Stimulated activated CD4-positive, alpha-beta T cell treated with anti-CD3 and anti-CD28 coated beads, Interleukin-2, amount 100 ng/mL, for 4 hours (primary cell): Measurements from ENCODE around the gene TSNAXIP1.
"Not testable (repeated sequence)": the region's sequence is repeated elsewhere in the genome, so short reads cannot be mapped to it uniquely, and the experiment has no call there.

Experiments used
- DNase-seq: peaks from one replicate; pipeline ENCODE4 v3.0.0-alpha.2; 2020; ENCODE audit warnings: low read depth

TSNAXIP1 gene

GRCh38 chr16:67861877-67862276 is 55.2 kb downstream of the TSNAXIP1 start:
- no peak for DNase-seq

DNA sequence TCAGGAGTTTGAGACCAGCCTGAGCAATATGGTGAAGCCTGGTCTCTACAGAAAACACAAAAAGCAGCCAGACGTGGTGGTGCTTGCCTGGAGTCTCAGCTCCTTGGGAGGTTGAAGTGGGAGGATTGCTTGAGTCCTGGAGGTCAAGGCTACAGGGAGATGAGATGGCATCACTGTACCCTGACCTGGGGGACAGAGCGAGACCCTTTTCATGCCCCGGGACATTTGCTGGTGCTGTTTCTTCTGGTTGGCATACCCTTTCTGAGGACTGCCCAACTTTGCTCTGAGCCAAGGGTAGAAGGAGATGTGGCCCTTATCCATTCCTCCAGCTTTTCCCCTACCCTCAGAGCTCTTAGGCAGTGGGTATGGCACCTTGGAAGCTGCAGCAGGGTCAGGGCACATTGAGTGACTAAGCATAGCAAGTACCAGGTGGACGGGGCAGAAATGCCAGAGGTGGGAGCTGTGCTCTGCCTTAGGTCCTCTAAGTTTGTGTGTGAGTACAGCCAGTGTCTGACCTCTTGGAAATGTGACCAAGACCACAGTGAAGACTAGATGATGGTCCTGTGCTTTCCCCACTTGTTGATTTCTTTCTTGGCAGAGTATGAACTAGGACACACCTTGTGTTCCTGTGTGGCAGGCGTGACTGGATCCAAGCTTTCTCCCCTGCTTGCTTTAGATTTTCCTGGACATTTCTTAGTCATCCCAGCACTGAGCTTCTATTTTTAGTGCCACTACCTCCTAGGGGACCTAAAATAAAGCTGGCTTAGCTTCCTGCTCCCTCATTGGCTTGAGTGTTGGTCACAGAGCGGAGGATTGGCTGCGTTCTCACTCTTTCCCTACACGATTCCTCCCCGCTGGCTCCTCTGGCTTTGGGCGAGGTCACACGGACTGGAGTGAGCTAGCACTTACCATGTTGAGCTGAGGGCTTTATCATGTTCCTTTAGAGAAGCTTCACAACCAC is 56.2 kb downstream of the TSNAXIP1 start:
- DNase-seq: no peak

DNA sequence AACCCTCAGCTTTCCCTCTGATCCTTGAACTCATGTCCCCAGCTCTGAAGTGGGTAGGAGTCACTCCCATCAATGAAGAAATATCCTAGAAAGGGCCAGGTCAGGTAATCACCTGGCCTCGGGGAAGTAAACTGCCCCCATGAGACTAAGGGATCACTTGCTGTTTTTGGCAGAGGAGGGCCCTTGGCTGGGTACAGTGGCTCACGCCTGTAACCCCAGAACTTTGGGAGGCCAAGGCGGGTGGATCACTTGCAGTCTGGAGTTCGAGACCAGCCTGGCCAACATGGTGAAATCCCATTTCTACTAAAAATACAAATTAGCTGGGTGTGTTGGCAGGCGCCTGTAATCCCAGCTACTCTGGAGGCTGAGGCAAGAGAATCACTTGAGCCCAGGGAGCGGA is 57.4 kb downstream of the TSNAXIP1 start:
- not testable (repeated sequence) for DNase-seq

DNA sequence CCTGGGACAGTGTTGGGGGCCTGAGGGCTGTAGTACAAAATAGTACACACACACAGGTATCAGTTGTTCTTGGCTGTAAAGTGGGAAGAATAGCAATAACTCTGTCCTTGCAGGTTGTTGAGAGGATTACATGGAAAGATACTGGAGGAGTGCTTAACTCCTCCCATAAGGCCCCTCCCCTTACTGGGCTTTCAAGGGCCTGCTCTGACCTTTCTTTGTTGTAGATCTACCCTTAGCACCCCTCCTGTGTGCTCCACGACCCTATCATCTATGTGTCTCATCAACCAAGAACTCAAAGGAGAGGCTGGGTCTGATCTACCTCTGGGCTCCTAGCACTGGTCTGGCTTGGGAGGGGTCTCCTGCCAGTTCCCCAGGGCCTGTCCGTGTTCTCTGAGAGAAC is 57.9 kb downstream of the TSNAXIP1 start:
- no peak for DNase-seq

- no peak for DNase-seq
These were observed 58.6 kb downstream of the TSNAXIP1 start for GRCh38 chr16:67865318-67865717.

DNA sequence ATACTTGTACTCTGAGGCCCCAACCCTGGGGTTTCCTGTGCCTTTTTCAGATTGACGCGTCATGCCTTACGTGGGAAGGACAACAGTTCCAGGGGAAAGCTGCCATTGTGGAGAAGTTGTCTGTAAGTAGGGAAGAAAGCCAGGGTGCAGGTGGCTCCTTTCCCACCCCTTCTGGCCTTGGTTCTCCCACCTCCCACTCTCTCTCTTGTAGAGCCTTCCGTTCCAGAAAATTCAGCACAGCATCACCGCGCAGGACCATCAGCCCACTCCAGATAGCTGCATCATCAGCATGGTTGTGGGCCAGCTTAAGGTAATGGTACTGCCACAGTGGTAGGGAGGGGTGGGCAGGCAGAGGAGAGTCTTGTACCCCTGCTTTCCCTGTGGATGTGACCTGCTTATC is 61.6 kb downstream of the TSNAXIP1 start:
- DNase-seq: no peak

- DNase-seq: no peak
These were observed 63.0 kb downstream of the TSNAXIP1 start for GRCh38 chr16:67869653-67870052.

DNA sequence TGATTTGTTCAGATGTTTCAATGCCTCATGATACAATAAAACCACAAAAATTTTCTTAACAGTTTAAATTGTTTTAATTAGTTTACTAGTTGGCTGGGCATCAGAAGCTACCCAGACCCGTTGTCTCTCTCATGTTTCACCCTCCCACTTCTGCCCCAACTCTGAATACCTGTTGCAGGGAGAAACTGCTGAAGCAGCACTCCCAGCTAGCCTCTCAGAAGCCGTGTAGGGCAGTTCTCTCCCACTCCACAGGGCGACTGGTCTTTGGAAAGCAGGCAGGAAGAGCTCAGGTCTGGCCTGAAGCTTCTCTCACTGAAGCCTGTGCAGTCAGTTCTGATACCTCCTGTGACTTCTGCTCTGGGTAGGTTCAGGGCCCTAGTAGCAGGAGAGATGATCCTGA is 64.6 kb downstream of the TSNAXIP1 start:
- DNase-seq: no peak

- no peak for DNase-seq
These were observed 65.5 kb downstream of the TSNAXIP1 start for GRCh38 chr16:67872131-67872630.

DNA sequence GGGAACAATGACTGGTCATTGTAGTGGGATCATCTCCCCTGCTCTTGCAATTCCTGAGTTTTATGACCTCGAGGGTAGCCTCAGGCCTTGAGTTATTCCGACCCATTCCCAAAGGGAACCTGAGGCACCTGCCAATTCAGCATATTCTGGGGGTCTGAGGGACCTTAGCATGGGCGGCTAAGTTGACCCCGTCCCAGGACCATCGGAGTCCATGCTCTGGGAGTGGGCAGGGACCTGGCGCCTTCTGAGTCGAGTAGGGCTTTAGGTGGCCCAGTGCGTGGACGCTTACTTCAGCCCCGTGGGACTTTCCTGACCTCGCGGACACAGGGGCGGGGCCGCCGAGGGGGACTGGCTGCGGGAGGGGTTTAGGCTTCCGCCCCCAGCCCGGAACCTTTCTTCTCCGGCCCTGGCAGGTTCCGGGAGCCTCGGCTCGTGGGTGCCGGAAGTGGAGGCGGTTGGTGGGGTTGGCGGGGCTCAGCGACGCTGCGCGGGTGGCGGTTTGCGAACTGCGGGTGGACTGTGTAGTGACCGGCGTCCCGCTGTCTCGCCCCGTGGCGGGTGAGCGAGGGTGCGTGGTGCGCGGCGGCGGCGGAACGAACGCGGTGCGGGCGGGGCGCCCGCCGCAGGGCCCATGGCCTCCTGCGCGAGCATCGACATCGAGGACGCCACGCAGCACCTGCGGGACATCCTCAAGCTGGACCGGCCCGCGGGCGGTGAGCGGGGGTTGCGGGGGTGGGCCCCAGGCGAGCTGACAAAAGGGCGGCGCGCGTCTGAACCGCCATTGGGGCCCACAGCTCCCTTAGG is 66.1 kb downstream of the TSNAXIP1 start, which contains the start of gene EDC4:
TSS of gene EDC4 (plus strand) at position 422 of the 804 bp plus-strand sequence. CDS start at position 632, 210 bp downstream.
- peak; percentile 79 for DNase-seq

DNA sequence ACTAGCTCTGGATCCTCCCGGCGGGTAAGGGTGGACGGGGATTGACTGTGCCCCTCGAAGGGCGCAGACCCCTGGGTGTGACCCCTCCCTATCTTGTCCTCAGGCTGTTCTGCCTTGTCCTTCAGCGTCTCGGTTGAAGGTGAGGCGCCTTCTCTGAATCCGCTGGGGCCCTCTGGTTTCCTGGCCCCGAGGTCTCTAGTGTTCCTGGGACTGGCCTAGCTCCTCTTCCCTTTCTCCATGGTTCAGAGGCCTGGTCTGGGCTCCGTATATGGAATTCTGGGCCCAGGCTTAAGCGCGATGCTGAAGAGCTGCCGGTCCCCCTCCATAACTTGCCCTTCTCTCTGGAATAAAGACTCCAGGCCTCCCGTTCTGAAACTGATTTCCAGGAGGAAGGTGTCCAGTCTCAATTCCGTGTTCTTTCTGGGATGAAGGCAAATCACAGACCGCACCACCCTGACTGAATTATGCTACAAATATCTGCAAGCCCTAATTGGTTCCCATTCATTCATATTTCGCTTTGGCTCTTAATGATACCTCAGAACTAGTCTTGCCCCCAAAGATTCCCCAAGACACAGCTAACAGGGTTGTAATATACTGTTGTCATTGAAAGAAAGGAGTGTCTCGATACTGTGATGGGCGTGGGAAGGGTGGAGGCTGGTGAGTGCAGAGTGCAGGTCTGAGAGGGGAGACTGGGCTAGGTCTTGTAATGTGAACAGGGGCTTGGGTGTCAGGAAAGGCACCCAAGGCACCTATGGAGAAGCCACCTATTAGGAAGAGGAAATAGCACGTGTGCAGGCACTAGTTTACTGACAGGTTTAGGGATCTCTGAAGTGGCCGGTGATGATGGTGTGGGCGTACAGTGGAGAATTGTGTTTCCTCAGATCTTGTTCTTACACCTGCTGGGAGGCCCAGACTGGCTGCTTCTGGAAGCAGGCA is 67.0 kb downstream of the TSNAXIP1 start:
- DNase-seq: no peak

DNA sequence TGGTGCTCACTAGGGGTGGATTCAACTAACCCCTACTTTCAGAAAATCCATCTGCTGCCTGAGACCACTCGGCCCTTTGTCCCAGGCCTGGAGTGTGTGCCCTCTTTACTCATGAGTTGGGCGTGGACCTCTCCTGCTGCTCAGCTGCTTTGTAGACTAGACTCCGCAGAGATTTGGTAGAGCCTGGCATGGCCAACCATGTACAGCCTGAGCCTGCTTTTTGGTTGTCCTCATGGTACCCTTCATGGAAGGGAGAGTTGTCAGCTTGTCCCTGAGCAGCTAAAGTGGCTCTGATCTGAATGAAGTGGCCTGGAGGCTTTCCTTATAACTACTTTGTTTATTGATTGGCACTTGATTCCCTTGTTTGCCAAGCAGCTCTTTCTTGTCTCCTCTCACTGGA is 67.7 kb downstream of the TSNAXIP1 start:
- DNase-seq: no peak

GRCh38 chr16:67877064-67877463 is 70.4 kb downstream of the TSNAXIP1 start:
- no peak for DNase-seq
